Hepatocyte (in vitro differentiated cells): ENCODE data around the gene FNBP1L. TPM values are rescaled to one million over a fixed set of nuclear protein-coding genes. Genes with fewer than 3 reads are reported as not detected.

Source experiments
- DNase-seq: peaks from one replicate; pipeline ENCODE4 v3.0.0-alpha.2; 2016; ENCODE audit warnings: low spot score
- H2AFZ ChIP-seq: fragments of 200-600 bp; sonication (generic); 2 replicates; pipeline ENCODE4 v1.6.0; 2016; ENCODE audit warnings: antibody characterized with exemption, mild to moderate bottlenecking
- H3K27ac ChIP-seq: fragments of 200-600 bp; sonication (generic); 2 replicates; pipeline ENCODE4 v1.5.1; 2016; ENCODE audit warnings: mild to moderate bottlenecking
- H3K27me3 ChIP-seq: fragments of 200-600 bp; sonication (generic); 2 replicates; pipeline ENCODE4 v1.6.1; 2016
- H3K36me3 ChIP-seq: fragments of 200-600 bp; sonication (generic); replicated peaks from 2 replicates; pipeline ENCODE4 v1.5.1; 2016; ENCODE audit warnings: low read depth; ENCODE audit not compliant: insufficient read depth
- H3K4me1 ChIP-seq: fragments of 200-600 bp; sonication (generic); 2 replicates; pipeline ENCODE4 v1.5.1; 2016; ENCODE audit warnings: mild to moderate bottlenecking, moderate library complexity; ENCODE audit not compliant: insufficient read depth
- H3K4me2 ChIP-seq: fragments of 200-600 bp; sonication (generic); 2 replicates; pipeline ENCODE4 v1.6.0; 2016
- H3K4me3 ChIP-seq: fragments of 200-600 bp; sonication (generic); 2 replicates; pipeline ENCODE4 v1.5.1; 2016; ENCODE audit warnings: mild to moderate bottlenecking
- H3K79me2 ChIP-seq: fragments of 200-600 bp; sonication (generic); 2 replicates; pipeline ENCODE4 v1.6.0; 2017; ENCODE audit warnings: mild to moderate bottlenecking
- H3K9me2 ChIP-seq: fragments of 200-600 bp; sonication (generic); replicated peaks from 2 replicates; pipeline ENCODE4 v1.6.0; 2017; ENCODE audit warnings: mild to moderate bottlenecking; ENCODE audit not compliant: insufficient read depth
- H3K9me3 ChIP-seq: fragments of 200-600 bp; sonication (generic); 2 replicates; pipeline ENCODE4 v1.5.1; 2016; ENCODE audit warnings: low read depth, mild to moderate bottlenecking
- H4K20me1 ChIP-seq: fragments of 200-600 bp; sonication (generic); 2 replicates; pipeline ENCODE4 v1.6.0; 2016; ENCODE audit warnings: mild to moderate bottlenecking; ENCODE audit not compliant: insufficient read depth, poor library complexity, severe bottlenecking
- EZH2 ChIP-seq: fragments of 200-600 bp; sonication (generic); IDR thresholded peaks from 2 replicates; pipeline ENCODE4 v1.6.1; 2016; ENCODE audit warnings: antibody characterized with exemption, mild to moderate bottlenecking, borderline replicate concordance
- EZH2phosphoT487 ChIP-seq: fragments of 200-600 bp; sonication (generic); IDR thresholded peaks from one replicate; pipeline ENCODE4 v1.6.1; 2018; ENCODE audit warnings: antibody characterized with exemption, mild to moderate bottlenecking, low read depth, moderate library complexity; ENCODE audit not compliant: unreplicated experiment, severe bottlenecking
- WGBS: methylation state at CpG from one replicate; pipeline ENCODE4 v1.1.6; 2016; ENCODE audit warnings: low lambda C conversion rate; ENCODE audit errors: missing lambda C conversion rate; 5-methylcytosine and 5-hydroxymethylcytosine counted together
- polyA plus RNA-seq: library from polyadenylated mRNA; unstranded; fragments of >200 nt; fragmentation: Nextera tagmentation; extraction: Ambion mirVana; gene quantifications from 2 replicates; pipeline ENCODE4 v1.2.1, GENCODE V29; 2016
- total RNA-seq: library from RNA; depleted of rRNA; stranded (reverse); fragments of >200 nt; gene quantifications from 2 replicates; pipeline ENCODE4 v1.2.3, GENCODE V29; 2014
- TF ChIP-seq, protein P1 (sequence below): fragments of 200-600 bp; sonication (generic); IDR thresholded peaks from 2 replicates; pipeline ENCODE4 v1.5.1; 2016; ENCODE audit warnings: antibody characterized with exemption, mild to moderate bottlenecking; ENCODE audit not compliant: poor library complexity

FNBP1L gene
- total and polyA plus RNA-seq, 2 experiments from 2014 or later, result 46.8 to 98.8 TPM

GRCh38 chr1:93440706-93441105, 7.2 kb upstream of the FNBP1L start:
- no peak for TF ChIP-seq EZH2
- TF ChIP-seq, protein P1, sequence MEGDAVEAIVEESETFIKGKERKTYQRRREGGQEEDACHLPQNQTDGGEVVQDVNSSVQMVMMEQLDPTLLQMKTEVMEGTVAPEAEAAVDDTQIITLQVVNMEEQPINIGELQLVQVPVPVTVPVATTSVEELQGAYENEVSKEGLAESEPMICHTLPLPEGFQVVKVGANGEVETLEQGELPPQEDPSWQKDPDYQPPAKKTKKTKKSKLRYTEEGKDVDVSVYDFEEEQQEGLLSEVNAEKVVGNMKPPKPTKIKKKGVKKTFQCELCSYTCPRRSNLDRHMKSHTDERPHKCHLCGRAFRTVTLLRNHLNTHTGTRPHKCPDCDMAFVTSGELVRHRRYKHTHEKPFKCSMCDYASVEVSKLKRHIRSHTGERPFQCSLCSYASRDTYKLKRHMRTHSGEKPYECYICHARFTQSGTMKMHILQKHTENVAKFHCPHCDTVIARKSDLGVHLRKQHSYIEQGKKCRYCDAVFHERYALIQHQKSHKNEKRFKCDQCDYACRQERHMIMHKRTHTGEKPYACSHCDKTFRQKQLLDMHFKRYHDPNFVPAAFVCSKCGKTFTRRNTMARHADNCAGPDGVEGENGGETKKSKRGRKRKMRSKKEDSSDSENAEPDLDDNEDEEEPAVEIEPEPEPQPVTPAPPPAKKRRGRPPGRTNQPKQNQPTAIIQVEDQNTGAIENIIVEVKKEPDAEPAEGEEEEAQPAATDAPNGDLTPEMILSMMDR, result no peak
- TF ChIP-seq EZH2phosphoT487, result no peak

GRCh38 chr1:93441589-93441988, 6.3 kb upstream of the FNBP1L start:
- Histone ChIP-seq H3K9me2 (no peaks in the 10 kb centered on the region), H3K27ac (peak overlapping the region; percentile 9), H3K79me2 (no peaks in the 10 kb centered on the region), H3K36me3 (no peaks in the 10 kb centered on the region), H3K4me3 (no peak overlapping the region), H3K9me3 (no peaks in the 10 kb centered on the region), H3K4me1 (no peaks in the 10 kb centered on the region), H3K4me2 (no peak overlapping the region), H3K27me3 (no peaks in the 10 kb centered on the region), H2AFZ (no peak overlapping the region), H4K20me1 (no peaks in the 10 kb centered on the region)
- no peak for DNase-seq
- TF ChIP-seq EZH2 (no peak), EZH2phosphoT487 (no peak)
- TF ChIP-seq, protein P1, result no peak

More at GRCh38 chr1:93440706-93441105, 7.2 kb upstream of the FNBP1L start:
- Histone ChIP-seq H3K27ac (no peak overlapping the region), H3K9me2 (no peaks in the 10 kb centered on the region), H3K9me3 (no peaks in the 10 kb centered on the region), H4K20me1 (no peaks in the 10 kb centered on the region), H3K4me3 (no peak overlapping the region), H2AFZ (no peak overlapping the region), H3K27me3 (no peaks in the 10 kb centered on the region), H3K79me2 (no peaks in the 10 kb centered on the region), H3K4me2 (no peak overlapping the region), H3K4me1 (no peaks in the 10 kb centered on the region), H3K36me3 (no peaks in the 10 kb centered on the region)
- 90% methylated on average over 4 of the region's 4 CpGs for WGBS
- no peak for DNase-seq

GRCh38 chr1:93442008-93442666, 5.8 kb upstream of the FNBP1L start:
- no peaks in the 10 kb centered on the region for H3K79me2 ChIP-seq
- H3K4me1 ChIP-seq, result no peaks in the 10 kb centered on the region
- no peak overlapping the region for H3K4me3 ChIP-seq
- peak; percentile 59 for DNase-seq
- WGBS, result 30% methylated on average over 11 of the region's 11 CpGs
- H3K36me3 ChIP-seq, result no peaks in the 10 kb centered on the region
- H4K20me1 ChIP-seq, result no peaks in the 10 kb centered on the region
- H3K4me2 ChIP-seq, result peak overlapping the region; percentile 10
- no peak overlapping the region for H2AFZ ChIP-seq
- no peak for TF ChIP-seq EZH2
- TF ChIP-seq, protein P1, result no peak
- no peak for TF ChIP-seq EZH2phosphoT487
- H3K9me3 ChIP-seq, result no peaks in the 10 kb centered on the region
- no peaks in the 10 kb centered on the region for H3K27me3 ChIP-seq
- H3K9me2 ChIP-seq, result no peaks in the 10 kb centered on the region
- peak overlapping the region; percentile 49 for H3K27ac ChIP-seq
